ENCODE data around the gene MFNG.
"Not testable (repeated sequence)": the region's sequence is repeated elsewhere in the genome, so short reads cannot be mapped to it uniquely, and the experiment has no call there.

Gene MFNG

GRCh38 chr22:37486224-37486845, at the start of gene MFNG:
MFNG (minus strand) TSS chr22:37486384; CDS start chr22:37486177, 207 bp downstream.
- DNase-seq: peak; percentile 75

- DNase-seq: no peak
These were observed 49.0 kb upstream of the MFNG start for GRCh38 chr22:37535159-37535558.

- no peak for DNase-seq
These were observed 48.3 kb upstream of the MFNG start for GRCh38 chr22:37534445-37534844.

- DNase-seq: no peak
These were observed 47.8 kb upstream of the MFNG start for GRCh38 chr22:37533995-37534394.

GRCh38 chr22:37529652-37530345, 43.6 kb upstream of the MFNG start:
- no peak for DNase-seq

- not testable (repeated sequence) for DNase-seq
These were observed 41.8 kb upstream of the MFNG start for GRCh38 chr22:37527952-37528351.

- not testable (repeated sequence) for DNase-seq
These were observed 41.0 kb upstream of the MFNG start for GRCh38 chr22:37527081-37527752.

GRCh38 chr22:37526376-37526775, 40.2 kb upstream of the MFNG start:
- no peak for DNase-seq

GRCh38 chr22:37525746-37526350, 39.7 kb upstream of the MFNG start:
- no peak for DNase-seq

GRCh38 chr22:37525073-37525745, 39.0 kb upstream of the MFNG start:
- peak; percentile 47 for DNase-seq

GRCh38 chr22:37522482-37522881, 36.3 kb upstream of the MFNG start:
- DNase-seq: no peak

- DNase-seq: no peak
These were observed 35.1 kb upstream of the MFNG start for GRCh38 chr22:37521236-37521739.

GRCh38 chr22:37520776-37521191, 34.6 kb upstream of the MFNG start:
- DNase-seq: no peak

GRCh38 chr22:37519268-37520195, 33.3 kb upstream of the MFNG start, which contains the start of gene CARD10:
CARD10 (minus strand) TSS chr22:37519415; CDS start chr22:37519200, 215 bp downstream.
- DNase-seq: peak; percentile 17

GRCh38 chr22:37518509-37519267, 32.5 kb upstream of the MFNG start:
- no peak for DNase-seq

GRCh38 chr22:37517826-37518450, 31.8 kb upstream of the MFNG start:
- no peak for DNase-seq

GRCh38 chr22:37516456-37516855, 30.3 kb upstream of the MFNG start:
- DNase-seq: no peak

- no peak for DNase-seq
These were observed 29.7 kb upstream of the MFNG start for GRCh38 chr22:37515901-37516300.

- DNase-seq: no peak
These were observed 28.4 kb upstream of the MFNG start for GRCh38 chr22:37514526-37515051.

Measured in activated naive CD4-positive, alpha-beta T cell treated with Interleukin-2 at 50 U/mL for 16 hours (primary cell).